Astrocyte of the spinal cord (primary cell): ENCODE data around the gene CCDC177.

Experiments
- DNase-seq: peaks from one replicate; pipeline ENCODE4 v3.0.0; 2011; ENCODE audit warnings: low read depth, low spot score
- H3K4me3 ChIP-seq: 2 replicates; pipeline ENCODE4 v1.5.1; 2011; ENCODE audit warnings: low read depth, mild to moderate bottlenecking, low read length, moderate library complexity
- CTCF ChIP-seq: IDR thresholded peaks from 2 replicates; pipeline ENCODE4 v1.5.1; 2012; ENCODE audit warnings: low read depth, mild to moderate bottlenecking, low read length, inconsistent platforms
- in situ Hi-C: cut with HindIII; loops from 2 replicates; pipeline ENCODE4 v1.10.0; 2017; ENCODE audit warnings: low sequenced_read_pairs

Gene CCDC177

GRCh38 chr14:69612014-69612782, 37.5 kb upstream of the CCDC177 start:
- TF ChIP-seq CTCF, result no peak
- peak; percentile 29 for DNase-seq
- in situ Hi-C loops, result no loop called here

GRCh38 chr14:69611172-69612013, 36.7 kb upstream of the CCDC177 start, which contains the start of gene SUSD6:
SUSD6 (plus strand) TSS chr14:69611596; CDS start chr14:69658593, 46,997 bp downstream.
- peak within 1 kb of the TSS; percentile 81 for H3K4me3 ChIP-seq
- TF ChIP-seq CTCF, result no peak
- in situ Hi-C loops, result no loop called here
- peak; percentile 88 for DNase-seq

More at GRCh38 chr14:69612014-69612782, 37.5 kb upstream of the CCDC177 start:
- peak overlapping the region; percentile 81 for H3K4me3 ChIP-seq

- peak overlapping the region; percentile 46 for H3K4me3 ChIP-seq
- DNase-seq, result no peak
- in situ Hi-C loops, result no loop called here
- no peak for TF ChIP-seq CTCF
Measured at GRCh38 chr14:69610874-69611171, 36.2 kb upstream of the CCDC177 start.

GRCh38 chr14:69610020-69610873, 35.6 kb upstream of the CCDC177 start:
- TF ChIP-seq CTCF, result no peak
- DNase-seq, result no peak
- in situ Hi-C loops, result no loop called here
- H3K4me3 ChIP-seq, result peak overlapping the region; percentile 46

GRCh38 chr14:69606258-69607184, 31.9 kb upstream of the CCDC177 start:
- no peak overlapping the region for H3K4me3 ChIP-seq
- in situ Hi-C loops, result no loop called here
- no peak for TF ChIP-seq CTCF
- no peak for DNase-seq
